NB4 (cell line): Measurements from ENCODE around the gene HERPUD1.

ENCODE experiments used
- CTCF ChIP-seq: IDR thresholded peaks from one replicate; pipeline ENCODE4 v1.5.1; 2012; ENCODE audit warnings: low read depth, low read length
- MAX ChIP-seq: IDR thresholded peaks from 2 replicates; pipeline ENCODE4 v1.6.1; 2011; ENCODE audit warnings: low read depth, low read length
- MYC ChIP-seq: IDR thresholded peaks from 2 replicates; pipeline ENCODE4 v1.6.1; 2011; ENCODE audit warnings: low read depth, low read length
- POLR2A ChIP-seq: IDR thresholded peaks from 2 replicates; pipeline ENCODE4 v1.6.1; 2011; ENCODE audit warnings: mild to moderate bottlenecking; ENCODE audit not compliant: insufficient read length; ENCODE audit errors: extremely low read depth

GRCh38 chr16:56980792-56981724, 49.1 kb downstream of the HERPUD1 start:
- TF ChIP-seq CTCF (no peak), MAX (no peak), POLR2A (no peak), MYC (no peak)
